GM19455 (cell line): ENCODE measurements around the gene LRCOL1.

Experiments used
- ATAC-seq: cut with Tn5 transposase; IDR thresholded peaks from one replicate; pipeline ENCODE4 v1.9.1; 2021; ENCODE audit not compliant: unreplicated experiment

The LRCOL1 gene

DNA sequence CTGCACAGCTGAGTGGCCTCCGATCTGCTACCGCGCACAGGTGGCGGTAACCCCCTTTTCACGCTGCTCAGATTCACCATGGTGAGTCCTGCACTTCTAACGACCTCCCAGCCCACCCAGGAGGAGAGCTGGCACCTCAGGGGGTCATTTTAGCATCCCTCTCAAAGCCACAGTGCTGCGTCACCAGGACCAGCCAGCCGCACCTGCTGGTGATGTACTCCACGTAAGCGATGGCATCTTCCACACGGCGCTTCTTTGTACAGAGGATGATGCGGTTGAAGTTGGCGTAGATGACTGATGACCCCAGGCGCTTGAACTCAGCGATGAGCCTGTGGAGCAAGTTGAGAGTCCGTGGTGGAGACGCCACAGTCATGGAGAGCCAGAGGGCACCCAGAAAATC is 27.4 kb upstream of the LRCOL1 start:
- ATAC-seq: no peak

DNA sequence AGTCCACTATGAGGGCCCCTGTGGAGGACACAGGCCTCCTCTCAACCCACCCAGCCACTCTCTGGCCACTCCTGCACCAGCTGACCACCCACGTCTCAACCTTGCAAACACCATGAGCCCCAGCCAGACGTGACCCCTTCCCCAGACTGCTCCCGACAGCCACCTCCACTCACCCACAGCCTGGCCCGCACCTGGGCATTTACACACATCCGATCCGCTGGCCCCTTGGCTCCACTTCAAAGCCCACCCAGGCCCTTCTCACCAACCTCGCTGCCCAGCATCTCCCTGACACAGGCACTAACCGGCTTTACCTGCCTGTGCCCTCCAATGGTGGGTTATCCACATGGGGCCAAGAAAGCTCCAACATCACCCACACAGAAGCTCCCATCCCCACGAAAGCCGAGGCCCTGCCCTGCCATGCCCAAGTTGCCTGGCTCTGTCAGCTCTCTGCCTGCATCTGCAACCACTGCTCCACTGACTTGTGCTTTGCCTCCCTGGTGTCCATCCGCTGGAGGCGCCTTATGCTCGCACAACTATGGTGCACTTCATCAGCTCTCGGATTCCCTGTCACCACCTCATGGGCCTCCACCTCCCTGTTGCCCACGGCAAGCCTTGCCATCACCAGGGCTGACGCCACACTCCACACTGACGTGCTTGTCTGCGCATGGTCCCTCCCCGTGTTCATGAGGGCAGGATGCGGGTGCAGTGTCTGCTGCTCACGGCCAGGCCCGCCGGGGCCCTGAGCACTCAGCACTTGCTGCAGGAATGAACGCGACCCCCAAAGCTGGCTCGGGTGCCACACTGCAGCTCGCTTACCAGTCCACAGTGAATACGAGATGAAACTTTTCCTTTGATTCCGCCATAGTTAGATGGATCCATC is 24.9 kb upstream of the LRCOL1 start:
- no peak for ATAC-seq

DNA sequence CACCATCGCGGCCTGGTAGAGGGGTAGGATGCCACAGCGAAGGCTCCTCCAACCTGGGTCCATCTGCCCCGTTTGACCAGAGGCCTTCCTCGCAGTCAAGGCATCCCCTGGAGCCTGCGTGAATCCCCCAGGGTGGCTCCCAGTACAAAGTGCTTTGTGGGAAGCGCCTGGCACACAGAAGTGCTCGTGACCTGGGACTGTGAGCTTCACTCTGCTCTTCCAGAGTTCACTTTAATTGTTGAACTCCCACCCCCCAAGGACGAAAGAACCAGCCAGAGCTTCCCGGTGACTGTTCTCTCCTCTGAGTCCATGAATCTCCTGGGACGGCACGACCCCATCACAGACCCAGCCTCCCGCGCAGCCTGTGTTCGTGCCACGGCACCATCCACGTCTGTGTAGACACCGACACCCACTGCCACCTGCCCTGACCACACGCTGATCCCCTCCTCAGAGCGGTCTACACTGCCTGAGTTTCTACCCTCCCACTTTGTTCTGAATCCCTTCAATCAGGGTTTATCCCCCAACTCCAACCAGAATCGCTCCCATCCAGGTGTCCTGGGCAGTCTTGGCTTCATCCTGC is 24.1 kb upstream of the LRCOL1 start:
- ATAC-seq: no peak

DNA sequence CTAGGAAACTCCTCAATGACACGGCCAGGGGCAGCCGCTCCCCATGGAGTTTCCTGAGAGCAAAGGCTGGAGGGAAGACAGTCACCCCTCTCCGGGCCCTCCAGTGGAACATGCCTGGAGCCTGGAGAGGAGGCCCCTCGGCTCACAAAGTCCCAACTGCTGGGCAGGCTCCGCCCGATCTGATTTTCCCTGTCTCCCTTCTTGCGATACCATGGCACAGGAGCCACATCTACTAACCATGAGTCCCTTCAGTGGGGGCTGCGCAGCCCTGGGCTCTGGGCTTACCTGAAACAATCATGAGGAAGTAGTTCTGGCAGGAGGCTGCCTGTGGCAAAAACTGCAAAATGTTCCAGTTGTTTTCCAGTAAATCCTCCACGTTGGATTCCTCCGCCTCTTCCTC is 23.5 kb upstream of the LRCOL1 start:
- no peak for ATAC-seq

DNA sequence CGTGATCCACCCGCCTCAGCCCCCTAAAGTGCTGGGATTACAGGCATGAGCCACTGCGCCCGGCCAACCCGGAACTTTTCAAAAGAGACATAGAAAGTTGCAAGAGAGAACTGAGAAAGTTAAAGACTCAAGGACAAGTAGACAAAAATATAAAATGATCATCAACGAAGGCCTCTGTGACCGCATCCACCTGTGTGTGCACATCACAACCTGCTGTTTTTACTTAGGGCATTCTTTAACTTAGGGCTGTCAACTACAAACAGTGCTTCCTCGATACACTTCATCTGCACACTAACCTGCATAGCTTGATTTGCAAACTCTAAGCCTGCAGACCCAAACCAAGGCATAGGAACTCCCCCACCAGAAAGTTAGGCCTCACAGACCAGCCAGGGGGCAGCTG is 23.0 kb upstream of the LRCOL1 start:
- ATAC-seq: no peak

DNA sequence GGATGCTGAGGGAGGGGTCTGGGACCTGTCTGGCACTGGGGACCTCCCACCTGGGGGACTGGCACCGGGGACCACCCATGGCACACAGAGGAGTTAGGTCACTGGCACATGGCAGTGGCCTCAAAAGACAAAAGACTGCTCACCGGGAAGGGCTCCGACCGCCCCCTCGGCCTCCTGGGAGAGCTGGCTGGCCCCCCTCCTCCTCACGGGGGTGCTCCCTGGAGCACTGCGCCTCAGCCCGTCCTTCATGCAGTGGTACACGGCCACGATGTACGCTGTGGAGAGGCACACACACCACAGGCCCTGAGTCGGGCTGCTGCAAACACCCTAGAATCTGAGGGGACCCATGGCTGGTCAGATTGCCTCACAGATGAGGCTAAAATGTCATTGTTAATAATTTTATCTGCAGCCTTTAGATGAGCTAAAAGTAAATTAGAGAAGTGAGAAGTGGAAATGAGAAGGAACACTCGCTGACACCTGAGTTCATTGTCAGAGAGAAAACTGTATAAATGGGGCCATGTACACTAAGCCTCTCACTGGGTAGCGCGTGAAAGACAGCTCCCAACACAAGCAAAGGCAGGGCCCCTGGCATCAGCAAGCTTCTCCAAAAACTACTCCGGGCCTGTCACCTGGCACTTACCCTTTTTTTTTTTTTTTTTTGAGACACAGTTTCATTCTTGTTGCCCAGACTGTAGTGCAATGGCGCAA is 22.3 kb upstream of the LRCOL1 start:
- no peak for ATAC-seq

DNA sequence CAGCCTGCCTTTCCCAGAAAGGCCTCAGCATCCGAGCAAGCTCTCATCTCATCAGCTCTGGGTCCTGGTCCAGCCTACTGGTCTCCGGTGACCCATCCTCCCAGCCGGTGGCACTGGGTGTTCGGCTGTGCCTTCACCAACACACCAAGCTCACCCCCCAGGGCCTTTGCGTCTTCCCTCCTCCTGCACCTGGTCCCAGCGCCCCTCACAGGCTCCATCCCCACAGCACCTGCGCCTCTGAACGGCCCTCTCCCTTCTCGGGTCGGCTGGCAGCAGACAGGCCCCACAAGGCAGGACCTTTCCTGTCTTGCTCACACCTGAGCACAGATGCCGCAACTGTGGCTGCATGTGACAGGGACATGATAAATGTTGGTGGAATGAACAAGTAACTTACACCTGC is 21.3 kb upstream of the LRCOL1 start:
- no peak for ATAC-seq

DNA sequence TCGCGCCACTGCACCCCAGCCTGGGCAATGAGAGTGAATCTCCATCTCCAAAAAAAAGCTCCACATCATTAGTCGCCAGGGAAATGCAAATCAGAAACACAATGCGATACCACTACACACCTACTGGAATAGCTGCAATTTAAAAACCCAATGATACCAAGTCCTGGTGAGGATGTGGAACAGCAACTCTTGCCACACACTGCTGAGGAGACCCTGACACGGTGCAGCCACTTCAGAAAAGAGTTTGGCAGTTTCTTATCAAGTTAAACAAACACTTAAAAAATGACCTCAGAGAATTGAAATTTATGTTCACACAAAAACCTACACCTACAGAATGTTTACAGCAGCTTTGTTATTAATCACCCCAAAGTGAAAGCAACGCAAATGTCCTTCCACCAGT is 20.3 kb upstream of the LRCOL1 start:
- no peak for ATAC-seq

DNA sequence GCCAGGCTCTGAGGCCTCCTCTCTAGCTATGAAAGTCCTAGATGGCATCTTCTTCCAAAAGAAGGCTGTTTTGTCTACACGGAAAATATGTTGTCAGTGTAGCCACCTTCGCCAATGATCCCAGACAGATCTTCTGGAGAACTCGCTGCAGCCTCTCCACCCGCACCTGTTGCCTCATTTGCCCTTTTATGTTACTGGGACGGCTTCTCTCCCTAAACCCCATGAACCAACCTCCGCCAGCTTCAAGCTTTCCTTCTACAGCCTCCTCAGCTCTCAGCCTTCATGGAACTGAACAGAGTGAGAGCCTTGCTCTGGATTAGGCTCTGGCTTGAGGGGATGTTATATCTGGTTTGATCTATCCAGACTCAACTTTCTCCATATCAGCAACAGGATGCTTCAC is 18.9 kb upstream of the LRCOL1 start:
- ATAC-seq: no peak

DNA sequence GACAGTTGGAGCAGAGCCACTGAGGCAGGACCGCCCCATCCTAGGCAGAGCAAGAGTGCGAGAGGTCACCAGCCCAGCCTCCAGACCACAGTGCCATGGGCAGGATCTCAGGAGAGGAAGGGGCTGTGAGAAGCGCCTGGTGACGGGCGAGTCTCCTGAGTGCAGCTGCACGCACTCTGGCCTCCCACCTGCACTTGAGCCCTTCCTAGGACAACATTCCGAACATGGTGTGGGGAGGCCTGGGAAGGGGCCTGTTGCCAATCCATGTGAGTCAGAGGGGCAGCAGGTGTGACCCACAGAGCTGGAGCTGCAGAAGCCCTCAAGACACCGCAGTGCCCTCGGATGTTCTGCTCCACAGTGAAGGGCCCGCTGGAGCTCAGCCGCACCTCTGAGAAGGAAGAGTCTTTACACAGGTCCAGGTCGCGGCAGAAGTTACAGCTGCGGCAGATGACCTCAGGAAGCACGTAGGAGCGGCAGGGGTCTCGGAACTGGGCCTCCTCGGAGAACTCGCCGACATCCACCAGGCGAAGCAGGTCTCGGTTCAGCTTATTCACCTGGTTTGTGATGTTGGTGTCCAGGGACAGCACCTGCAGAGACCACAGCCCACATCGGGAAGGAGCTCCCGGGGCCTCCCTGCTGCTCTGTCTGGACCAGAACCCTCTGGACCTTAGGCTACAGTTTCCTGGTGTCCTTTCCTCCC is 15.5 kb upstream of the LRCOL1 start:
- ATAC-seq: no peak

DNA sequence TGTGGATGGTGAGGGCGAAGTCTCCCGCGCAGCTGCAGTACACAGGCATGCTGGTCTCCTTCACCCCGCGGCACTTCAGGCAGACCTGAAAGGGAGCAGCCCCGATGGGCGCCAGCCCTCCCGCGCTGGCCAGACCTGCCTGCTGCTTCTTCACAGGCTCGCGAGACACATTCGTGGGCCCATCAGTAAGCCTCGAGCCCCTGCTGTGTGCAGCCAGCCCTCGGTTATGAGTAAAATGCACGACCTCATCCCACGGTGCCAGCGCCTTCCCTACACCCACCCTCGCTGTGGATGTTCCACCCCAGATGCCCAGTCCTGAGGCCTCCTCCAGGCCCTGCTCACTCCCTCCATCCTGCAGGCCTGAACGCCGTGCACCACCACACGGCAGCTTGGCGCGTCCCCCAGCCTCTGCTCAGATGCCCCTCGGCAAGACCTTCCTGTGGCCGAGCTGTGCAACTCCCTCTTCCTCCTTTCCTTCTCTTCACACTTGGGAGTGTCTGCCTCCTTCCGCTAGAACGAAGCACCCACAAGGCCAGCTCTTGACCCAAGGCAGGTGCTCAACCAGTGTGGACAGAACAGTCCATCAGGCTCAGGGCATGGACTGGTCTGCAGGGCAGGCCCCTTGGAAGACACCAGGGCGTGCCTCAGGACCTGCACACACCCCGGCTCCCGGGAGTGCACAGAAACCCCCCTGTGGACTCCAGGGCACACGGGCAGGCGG is 14.7 kb upstream of the LRCOL1 start:
- ATAC-seq: no peak

DNA sequence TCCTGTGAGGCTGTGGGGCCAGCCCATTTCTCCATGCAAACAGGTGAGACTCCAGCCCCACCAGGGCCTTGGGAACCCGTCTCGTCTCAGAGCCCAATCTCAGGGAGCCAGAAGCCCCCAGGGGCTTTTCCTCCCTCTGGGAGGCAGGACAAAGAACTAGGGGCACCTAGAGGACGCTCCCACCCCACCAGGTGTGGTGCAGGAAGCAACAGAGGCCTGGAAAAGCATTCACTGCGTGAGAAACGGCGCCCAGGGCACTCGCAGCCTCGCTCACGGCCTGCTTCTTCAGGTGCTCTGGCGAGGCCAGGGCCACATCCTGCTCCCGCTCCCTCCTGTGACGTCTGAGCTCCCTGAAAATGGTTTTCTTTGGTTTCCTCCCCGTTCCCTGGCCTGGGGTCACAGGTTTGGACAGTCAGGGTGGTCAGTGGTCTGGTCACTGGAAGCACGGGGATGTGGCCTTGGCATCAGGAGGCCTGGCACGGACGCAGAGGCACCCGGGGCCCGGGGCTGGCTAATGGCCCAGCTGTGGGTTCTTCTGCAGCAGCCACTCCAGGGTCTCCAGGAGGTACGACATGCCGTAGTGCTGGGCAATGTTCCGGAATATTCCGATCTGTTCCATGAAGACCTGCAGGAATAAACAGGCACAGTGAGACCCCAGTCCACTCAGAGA is 13.9 kb upstream of the LRCOL1 start:
- no peak for ATAC-seq

DNA sequence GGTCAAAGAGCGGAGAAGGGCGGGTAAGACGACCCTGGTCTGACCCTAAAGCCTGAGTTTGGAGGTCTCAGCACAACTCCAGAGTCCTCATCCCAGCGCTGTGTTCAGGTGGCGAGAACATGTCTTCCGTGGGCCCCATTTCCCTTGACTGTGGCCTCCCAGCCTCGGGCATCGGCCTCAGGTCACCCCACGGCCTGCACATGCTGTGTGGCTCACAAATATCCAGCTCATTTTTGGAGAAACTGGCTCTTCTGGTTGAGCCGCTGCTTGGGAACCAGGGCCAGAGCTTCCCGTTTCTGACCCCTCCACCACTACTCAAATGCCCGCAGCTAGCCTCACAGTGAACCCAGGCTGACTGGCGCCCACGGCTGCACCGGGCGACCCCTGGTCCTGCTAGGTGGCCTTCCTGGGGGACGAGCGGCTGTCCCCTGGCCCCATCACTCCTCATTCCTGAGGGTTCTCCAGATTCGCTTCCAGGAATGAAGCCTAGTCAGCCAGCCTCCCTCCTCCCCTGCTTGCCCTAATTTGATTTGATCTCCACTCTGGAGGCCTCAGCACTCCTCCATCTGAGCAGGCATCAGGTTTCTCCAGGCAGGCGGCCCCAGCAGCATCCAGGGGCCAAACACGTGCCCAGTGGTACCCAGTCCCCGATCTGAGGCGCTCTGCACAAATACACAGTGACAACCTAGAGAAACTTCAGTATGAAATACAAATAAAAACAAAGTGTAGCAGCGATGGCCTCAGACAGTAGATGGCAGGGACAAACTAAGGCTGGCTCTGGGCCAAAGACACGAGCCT is 12.9 kb upstream of the LRCOL1 start:
- ATAC-seq: no peak

DNA sequence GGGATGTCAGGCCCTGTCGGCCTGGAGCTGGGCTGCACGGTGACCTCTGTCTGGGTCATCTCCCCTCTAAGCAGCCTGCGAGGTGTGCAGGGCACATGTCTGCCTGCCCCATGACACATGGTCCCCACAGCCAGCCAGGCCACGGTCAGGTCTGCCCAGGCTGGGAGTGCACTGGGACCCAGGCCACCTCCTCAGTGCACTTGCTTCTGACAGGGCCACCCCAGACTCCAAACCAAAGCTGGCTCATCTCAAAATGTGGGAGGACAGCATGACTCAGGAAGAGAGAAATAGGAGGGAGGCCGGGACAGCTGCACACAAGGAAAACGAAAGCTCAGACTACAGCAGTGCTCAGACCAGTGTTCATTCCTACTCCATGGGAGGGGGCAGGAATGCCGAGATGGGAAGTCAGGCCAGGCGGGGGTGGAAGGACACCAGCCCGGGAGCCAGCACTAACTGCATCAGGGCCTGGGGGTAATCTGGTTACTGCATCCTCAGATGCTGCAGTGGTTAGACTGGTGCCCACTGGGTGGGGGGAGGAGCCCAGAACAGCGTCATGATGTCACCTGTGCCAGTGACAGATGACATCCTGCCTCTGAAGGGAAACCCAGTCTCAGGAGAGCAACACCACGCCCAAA is 12.2 kb upstream of the LRCOL1 start:
- ATAC-seq: no peak

DNA sequence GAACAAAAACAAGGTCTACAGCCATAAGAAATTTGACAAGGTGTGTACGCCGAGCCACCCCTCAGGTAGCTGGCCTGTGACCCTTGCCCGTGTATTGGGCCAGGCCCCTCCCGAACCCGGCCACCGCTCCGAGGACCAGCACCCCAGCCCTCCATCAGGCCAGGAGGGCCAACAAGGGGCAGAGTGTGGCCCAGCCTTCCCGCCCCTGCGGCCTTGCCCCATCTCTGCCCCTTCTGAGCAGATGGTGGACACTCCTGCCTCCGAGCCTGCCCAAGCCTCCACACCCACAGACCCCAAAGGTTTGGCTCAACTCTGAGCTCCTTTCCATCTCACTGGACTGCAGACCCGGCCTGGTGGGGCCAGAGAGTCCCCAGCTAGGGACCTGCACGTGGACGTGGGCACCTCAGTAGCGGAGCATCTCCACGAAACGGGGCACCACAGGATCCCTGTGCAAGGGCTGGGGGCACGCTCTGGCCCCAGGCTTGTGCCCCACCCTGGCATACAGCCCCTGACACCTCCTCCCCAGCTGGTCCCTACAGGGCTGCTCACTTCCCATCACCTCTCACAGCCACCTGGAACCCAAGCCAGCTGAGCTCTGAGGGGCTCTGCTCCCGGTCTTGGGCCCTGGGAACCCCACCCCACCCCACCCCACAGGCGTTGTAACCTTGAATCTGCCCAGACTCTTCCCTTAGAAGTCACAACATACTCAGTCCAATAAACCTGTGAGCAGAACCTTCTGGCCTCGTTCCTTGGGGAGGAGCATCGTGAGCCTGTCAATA is 11.5 kb upstream of the LRCOL1 start:
- no peak for ATAC-seq

DNA sequence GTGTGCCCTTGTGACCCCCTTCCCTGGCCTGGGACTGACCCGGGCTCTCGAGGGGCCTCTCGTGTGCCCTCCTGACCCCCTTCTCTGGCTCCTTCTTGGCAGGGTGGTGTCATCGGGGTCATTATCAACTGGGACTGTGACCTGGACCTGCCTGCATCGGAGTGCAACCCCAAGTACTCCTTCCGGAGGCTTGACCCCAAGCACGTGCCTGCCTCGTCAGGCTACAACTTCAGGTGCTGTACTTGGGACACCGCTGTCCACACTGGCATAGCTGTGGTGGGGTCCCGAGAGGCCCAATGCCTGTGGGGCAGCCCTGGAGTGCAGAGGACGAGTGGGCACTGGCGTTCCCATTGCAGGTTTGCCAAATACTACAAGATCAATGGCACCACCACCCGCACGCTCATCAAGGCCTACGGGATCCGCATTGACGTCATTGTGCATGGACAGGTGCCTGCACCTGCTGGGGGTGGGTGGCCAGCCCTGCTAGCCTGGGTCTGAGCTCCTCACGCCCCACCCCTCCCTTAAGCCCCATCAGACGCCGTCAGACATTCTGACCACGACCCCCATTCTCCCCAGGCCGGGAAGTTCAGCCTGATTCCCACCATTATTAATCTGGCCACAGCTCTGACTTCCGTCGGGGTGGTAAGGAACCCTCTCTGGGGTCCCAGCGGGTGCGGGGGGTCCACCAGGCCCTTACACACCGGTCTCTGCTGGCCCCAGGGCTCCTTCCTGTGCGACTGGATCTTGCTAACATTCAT is 10.7 kb upstream of the LRCOL1 start:
- no peak for ATAC-seq

DNA sequence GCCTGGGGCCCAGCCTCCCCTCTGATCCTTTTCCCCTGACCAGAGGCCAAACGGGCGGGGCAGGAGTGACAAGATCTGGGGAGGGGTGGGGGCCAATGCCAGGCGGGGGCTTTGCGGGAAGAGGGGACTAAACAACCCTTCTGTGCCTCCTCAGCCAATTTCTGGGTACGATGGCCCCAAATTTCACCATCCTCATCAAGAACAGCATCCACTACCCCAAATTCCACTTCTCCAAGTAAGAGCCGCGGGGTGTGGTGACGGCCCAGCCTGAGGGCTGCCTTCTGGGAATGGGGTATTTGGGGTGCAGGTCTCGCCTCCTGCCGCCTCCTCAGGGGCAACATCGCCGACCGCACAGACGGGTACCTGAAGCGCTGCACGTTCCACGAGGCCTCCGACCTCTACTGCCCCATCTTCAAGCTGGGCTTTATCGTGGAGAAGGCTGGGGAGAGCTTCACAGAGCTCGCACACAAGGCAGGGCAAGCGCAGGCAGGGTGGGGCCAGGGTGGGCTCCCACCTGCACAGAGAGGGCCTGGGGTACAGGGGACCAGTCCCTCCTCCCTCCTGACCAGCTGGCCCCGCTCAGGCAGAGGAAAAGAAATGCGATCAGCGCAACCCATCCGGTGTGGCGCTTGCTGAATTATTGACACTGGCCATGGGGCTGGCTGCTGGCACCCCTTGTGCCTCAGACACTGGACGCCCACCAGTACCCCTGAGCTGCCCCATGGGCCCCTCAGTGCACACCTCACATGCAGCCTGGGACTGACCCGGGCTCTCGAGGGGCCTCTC is 9.9 kb upstream of the LRCOL1 start:
- no peak for ATAC-seq
